Stimulated activated naive CD4-positive, alpha-beta T cell treated with Interleukin-2 at 50 U/mL for 16 hours (primary cell): ENCODE measurements around the gene SYCN.

Experiments used
- DNase-seq: peaks from one replicate; lab custom pipeline; 2025; lab: John Stamatoyannopoulos, UW

SYCN gene

DNA sequence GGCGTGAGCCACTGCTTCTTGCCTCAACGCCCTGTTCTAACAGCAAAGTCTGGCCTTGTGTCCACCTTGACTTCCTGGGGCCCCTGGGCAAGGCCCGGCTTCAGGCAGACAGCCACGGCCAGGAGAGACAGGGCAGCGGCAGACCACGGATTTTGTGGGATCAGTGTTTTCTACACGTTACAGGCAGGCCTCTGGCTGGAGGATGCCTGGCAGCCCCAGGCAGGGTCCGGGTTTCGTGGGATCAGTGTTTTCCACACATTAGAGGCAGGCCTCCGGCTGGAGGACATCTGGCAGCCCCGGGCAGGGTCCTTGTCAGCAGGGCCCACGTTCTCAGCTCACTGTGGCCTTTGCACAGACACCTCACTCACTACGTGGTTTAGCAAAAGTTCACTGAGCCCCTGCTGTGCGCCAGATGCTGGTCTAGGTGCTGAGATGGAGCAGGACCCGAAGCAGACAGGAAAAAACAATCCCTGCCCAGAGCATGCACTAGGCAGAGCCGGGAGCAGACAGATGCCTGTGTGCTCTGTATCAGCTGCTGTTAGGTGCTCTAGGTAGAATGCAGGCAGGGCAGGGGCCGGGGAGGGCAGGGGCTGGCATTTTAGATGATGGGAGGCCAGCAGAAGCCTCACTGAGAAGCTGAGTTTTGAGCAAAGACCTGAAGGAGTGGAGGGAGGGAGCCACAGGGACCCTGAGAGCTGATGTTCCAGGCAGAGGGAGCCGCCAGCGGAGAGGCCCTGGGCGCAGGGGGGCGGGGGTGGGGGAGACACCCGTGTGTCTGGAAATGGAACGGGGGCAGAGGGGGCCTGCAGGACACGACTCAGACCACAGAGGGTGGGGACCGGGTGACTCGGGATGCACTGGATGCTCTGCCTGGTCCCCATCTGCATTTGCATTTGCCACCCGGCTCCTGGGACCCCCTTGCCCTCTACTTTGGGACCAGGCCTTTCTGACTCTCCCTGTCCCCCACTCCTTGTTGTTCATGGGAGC lies 32.3 kb downstream of the SYCN start:
- no peak for DNase-seq

DNA sequence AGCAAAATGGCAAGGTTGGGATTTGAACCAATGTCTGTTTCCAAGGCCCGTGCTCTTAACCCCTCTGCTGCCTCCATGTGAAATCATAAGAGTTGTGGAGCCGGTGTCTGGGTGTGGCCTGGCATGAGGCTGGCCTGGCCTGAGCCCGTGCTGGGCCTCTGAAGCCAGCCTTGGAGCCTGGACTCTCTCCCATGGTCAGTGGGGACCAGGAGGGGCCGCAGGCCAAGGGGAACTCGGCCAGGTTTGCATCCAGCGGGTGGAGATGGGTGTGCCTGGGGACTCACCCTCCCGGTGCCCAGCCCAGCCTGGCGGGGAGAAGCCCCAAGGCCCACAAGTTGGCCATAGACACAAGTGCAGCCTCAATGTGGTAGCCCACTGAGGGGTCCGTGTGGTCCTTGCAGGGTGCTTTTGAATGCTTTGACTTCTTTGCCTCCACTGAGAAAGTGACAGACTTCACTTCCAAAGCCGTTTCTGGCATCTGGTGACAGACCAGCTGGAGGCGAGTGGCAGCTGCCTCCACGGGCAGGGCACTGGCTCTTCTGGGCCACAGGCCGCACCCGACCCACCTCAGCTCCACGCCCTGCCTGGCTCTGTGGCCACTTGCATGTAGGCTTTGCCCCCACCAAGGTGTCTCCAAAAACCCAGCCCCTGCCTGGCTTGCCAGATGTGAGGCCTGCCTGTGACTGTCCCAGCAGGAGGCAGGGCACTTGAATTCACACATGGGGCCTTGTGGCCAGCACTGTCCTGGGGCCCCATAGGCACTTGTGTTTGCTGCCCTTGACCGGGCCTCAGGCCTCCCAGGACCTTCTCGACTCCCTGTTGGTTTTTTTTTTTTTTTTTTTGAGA lies 33.5 kb downstream of the SYCN start:
- DNase-seq = no peak

DNA sequence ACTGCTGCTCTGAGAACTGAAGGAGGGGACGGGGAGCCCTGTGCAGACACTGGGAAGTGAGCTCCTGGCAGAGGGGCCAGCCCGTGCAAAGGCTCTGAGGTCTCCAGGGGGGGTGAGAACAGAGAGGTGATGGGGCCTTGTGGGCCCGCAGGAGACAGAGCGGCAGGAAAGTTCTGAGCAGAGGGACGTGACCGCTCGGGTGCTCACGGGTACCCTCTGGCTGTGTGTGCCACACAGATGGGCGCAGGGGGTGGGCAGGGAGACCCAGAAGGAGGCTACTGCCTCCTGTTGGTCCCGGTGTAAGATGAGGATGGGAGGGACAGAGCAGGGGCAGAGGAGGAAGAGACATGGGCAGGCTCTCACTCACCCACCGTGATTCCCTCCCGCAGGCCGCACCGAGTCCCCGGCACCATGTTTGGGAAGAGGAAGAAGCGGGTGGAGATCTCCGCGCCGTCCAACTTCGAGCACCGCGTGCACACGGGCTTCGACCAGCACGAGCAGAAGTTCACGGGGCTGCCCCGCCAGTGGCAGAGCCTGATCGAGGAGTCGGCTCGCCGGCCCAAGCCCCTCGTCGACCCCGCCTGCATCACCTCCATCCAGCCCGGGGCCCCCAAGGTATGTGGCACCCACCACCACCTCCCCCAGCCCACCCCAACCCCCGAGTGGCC lies 34.8 kb downstream of the SYCN start:
- DNase-seq = no peak

- no peak for DNase-seq
These were observed 35.6 kb downstream of the SYCN start for GRCh38 chr19:39168258-39169142.

GRCh38 chr19:39167461-39168257 lies 36.4 kb downstream of the SYCN start:
- DNase-seq = no peak

GRCh38 chr19:39166571-39167391 lies 37.3 kb downstream of the SYCN start:
- DNase-seq = no peak

GRCh38 chr19:39165857-39166256 lies 38.2 kb downstream of the SYCN start:
- no peak for DNase-seq

- DNase-seq = no peak
These were observed 39.8 kb downstream of the SYCN start for GRCh38 chr19:39164289-39164688.

DNA sequence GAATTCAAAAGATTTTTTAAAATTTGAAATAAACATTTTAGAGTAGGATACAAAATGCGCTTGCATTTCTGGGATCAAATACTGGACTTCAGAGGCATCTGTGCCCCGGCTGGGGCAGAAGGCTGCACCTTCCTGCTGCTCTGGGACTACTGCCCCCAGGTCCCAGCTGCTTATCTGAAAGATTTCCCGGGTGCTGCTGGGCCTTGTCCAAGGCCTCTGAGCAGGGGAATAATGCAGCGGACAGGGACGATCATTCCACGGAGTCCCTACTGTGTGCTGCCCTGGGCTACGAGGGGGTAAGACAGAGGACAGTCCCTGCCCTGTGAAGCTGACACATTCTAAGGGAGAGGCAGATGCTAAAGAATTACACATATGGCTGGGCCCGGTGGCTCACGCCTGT lies 40.4 kb downstream of the SYCN start:
- DNase-seq = no peak

- DNase-seq = no peak
These were observed 41.5 kb downstream of the SYCN start for GRCh38 chr19:39162441-39163043.

DNA sequence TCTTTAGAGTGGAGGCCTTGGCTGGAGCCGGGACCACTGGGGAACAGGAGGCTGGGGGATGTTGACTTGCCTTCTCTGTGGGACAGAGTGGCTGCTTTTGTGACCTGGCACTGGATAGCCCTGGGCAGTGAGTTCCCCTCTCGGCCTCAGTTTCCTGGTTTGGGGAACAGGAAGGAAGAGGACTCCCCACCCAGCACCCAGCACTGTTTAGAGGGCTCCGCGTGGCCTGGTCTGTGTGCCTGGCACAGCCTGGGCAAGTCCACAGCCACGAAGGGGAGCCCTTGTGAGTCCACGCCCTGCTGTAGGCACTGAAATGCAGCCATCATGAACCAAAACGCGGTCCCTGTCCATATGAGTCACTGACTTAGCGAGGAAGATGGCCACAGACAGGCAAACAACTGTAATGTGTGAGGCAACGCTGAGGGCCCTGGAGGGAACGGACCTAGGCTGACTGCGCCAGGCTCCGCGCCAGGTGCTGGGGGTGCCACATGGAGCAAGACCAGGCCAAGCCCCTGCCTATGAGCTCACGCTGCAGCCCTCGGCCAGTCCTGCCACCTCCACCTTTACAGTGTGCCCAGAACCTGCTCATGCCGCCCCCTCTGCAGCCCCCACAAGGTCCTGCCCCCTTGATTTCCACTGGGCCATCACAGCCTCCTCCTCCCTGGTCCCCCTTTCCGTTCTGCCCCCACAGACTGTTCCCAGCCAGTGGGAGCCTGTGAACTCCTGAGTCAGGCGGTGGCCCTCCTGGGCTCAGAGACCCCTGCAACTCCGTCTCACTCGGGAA lies 43.0 kb downstream of the SYCN start:
- no peak for DNase-seq

DNA sequence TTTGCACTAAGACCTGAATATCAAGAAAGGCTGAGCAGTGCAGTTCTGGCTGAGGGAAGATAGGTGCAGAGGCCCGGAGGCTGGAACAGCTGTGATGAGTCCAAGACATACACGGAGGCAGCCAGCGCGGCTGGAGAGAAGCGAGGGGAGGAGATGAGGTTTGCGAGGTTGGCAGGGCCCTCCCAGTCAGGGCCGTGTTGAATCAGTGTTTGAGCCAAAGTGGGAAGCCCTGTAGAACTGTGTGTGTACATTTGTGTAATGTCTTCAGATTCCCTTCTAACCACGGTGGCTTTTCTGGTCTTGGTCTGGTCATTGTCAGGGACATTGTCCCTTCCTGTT lies 43.6 kb downstream of the SYCN start:
- no peak for DNase-seq

- DNase-seq = no peak
These were observed 45.3 kb downstream of the SYCN start for GRCh38 chr19:39158646-39159260.

DNA sequence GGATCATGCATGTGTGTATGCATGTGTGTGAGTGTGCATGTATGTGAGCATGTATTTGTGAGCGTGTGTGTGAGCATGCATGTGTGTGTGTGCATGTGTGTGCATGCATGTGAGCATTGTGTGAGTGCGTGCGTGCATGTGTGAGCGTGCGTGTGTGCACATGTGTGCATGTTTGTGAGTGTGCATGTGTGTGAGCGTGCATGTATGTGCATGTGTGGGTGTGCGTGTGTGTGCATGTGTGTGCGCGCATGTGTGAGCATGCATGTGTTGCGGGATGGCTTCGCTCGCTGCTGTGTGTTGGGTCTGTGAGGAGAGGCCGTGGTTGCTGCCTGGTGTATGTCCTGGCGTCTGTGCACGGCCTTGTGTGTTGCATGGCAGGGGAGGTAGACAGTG lies 46.1 kb downstream of the SYCN start:
- no peak for DNase-seq

- DNase-seq = no peak
These were observed 46.6 kb downstream of the SYCN start for GRCh38 chr19:39157275-39157996.

DNA sequence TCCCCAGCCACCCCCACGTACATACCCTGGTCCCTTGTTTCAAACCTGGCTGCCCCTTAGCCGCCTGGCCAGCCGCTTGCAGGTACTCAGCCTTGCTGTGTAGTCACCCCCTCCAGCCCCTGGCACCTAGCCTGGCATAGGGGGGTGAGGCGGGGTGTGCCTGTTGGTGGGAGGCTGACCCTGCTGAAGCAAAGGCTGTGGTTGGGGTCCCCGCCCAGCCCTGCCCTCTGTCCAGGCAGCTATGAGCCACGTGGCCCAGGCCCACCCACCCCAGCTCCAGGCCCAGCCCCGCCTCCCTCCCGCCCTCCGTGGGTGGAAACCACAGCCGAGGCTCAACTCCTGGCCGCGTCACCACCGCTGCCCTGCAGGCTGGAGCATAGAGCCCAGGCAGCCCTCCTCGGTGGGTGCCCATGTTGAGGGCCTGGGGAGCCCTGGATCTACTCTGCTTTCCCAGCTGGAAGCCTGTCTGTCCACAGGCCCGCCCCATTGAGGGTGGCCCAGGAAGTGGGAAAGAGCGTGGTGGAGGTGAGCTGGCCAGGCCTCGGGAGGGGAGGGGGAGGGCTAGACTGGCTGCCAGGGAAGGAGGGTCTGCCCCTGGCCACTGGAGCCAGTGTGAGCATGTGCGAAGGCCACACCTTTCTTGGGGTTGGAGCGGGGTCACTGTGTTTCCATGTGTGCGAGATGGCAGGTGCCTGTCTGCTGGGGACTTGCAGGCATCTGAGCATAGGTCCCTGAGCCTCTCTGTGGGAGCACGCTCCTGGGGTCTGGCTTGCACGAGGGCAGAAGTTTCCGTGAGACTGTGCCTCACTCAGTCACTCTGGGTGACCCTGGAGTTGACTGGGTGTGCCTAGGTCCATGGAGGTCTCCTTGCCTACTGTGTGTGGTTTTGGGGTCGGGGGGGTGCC lies 47.5 kb downstream of the SYCN start:
- DNase-seq = no peak
